ENCODE data around the gene FAM174C.

FAM174C gene

DNA sequence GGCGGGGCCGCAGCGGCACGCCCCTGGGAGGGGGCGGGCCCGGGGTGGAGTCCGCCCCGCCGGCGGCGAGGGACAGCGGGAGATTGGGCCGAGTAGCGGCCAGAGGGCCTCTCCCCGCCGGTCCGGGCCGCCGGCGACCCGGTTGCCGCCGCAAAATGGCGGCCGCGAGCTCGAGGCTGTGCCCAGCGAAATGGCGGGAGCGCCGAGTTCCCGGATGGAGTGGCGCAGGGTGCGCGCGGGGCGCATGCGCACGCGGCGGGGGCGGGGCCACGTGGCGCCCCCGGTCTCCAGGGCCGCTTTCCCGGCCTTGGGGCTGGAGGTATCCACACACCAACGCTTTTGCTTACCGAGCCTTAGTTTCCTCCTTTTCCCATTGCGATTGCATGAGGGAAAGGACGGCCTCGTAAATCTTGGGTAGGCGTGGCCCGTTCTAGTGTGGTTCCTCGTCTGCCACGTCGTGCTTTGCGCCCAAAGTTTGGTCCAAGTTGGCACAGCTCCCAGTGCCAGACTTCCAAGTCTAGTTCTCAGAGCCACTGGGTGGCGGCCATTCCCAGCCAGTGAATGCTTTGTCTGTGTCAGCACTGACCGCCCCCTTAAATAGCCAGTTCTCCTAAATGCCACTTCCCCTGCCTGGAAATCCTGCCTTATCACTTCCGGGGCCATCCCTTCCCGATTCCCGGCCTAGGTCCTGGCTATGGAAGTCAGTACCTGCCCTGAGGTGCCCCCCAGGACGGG, 5.7 kb upstream of the FAM174C start (continued):
- TF ChIP-seq, protein P1, sequence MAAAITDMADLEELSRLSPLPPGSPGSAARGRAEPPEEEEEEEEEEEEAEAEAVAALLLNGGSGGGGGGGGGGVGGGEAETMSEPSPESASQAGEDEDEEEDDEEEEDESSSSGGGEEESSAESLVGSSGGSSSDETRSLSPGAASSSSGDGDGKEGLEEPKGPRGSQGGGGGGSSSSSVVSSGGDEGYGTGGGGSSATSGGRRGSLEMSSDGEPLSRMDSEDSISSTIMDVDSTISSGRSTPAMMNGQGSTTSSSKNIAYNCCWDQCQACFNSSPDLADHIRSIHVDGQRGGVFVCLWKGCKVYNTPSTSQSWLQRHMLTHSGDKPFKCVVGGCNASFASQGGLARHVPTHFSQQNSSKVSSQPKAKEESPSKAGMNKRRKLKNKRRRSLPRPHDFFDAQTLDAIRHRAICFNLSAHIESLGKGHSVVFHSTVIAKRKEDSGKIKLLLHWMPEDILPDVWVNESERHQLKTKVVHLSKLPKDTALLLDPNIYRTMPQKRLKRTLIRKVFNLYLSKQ (tag by site-specific recombination; IDR thresholded peaks at IDR 0.05; ENCODE audit: borderline replicate concordance): no peak
- peak; percentile 49; the same call in 1 of the 2 replicates for TF ChIP-seq ZNF639 (tag by site-specific recombination; IDR thresholded peaks at IDR 0.05)
- TF ChIP-seq ZNF768 (tag by site-specific recombination; IDR thresholded peaks at IDR 0.05): no peak
- TF ChIP-seq, protein P2, sequence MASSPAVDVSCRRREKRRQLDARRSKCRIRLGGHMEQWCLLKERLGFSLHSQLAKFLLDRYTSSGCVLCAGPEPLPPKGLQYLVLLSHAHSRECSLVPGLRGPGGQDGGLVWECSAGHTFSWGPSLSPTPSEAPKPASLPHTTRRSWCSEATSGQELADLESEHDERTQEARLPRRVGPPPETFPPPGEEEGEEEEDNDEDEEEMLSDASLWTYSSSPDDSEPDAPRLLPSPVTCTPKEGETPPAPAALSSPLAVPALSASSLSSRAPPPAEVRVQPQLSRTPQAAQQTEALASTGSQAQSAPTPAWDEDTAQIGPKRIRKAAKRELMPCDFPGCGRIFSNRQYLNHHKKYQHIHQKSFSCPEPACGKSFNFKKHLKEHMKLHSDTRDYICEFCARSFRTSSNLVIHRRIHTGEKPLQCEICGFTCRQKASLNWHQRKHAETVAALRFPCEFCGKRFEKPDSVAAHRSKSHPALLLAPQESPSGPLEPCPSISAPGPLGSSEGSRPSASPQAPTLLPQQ (tag by site-specific recombination; IDR thresholded peaks at IDR 0.05): peak; percentile 55; the same call in 1 of the 2 replicates
- no peak for TF ChIP-seq TCF7L2 (IDR thresholded peaks at IDR 0.05; ENCODE audit: borderline replicate concordance, low read depth, low read length)
- TF ChIP-seq REST (tag by site-specific recombination; IDR thresholded peaks at IDR 0.05): no peak
- TF ChIP-seq, protein P3, sequence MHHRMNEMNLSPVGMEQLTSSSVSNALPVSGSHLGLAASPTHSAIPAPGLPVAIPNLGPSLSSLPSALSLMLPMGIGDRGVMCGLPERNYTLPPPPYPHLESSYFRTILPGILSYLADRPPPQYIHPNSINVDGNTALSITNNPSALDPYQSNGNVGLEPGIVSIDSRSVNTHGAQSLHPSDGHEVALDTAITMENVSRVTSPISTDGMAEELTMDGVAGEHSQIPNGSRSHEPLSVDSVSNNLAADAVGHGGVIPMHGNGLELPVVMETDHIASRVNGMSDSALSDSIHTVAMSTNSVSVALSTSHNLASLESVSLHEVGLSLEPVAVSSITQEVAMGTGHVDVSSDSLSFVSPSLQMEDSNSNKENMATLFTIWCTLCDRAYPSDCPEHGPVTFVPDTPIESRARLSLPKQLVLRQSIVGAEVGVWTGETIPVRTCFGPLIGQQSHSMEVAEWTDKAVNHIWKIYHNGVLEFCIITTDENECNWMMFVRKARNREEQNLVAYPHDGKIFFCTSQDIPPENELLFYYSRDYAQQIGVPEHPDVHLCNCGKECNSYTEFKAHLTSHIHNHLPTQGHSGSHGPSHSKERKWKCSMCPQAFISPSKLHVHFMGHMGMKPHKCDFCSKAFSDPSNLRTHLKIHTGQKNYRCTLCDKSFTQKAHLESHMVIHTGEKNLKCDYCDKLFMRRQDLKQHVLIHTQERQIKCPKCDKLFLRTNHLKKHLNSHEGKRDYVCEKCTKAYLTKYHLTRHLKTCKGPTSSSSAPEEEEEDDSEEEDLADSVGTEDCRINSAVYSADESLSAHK (tag by site-specific recombination; IDR thresholded peaks at IDR 0.05): 0 out of 2 replicates have a peak, but pooled peaks have one; percentile 9
- TF ChIP-seq MYNN (tag by site-specific recombination; IDR thresholded peaks at IDR 0.05; ENCODE audit: borderline replicate concordance): no peak
- TF ChIP-seq ELK4 (IDR thresholded peaks at IDR 0.05; ENCODE audit: borderline replicate concordance, low read depth, low read length): no peak
- no peak for TF ChIP-seq ZNF501 (tag by site-specific recombination; IDR thresholded peaks at IDR 0.05)
- TF ChIP-seq ZIC2 (tag by site-specific recombination; IDR thresholded peaks at IDR 0.05): no peak
- TF ChIP-seq ZNF311 (tag by site-specific recombination; IDR thresholded peaks at IDR 0.05; ENCODE audit: borderline replicate concordance): no peak
- peak; percentile 59 for TF ChIP-seq ZNF341 (tag by site-specific recombination; IDR thresholded peaks at IDR 0.05; ENCODE audit: low read depth)
- TF ChIP-seq ZNF280C (tag by site-specific recombination; IDR thresholded peaks at IDR 0.05): no peak
- TF ChIP-seq MEIS1 (CRISPR knock-in tag; IDR thresholded peaks at IDR 0.05; ENCODE audit: borderline replicate concordance): no peak
- no peak for TF ChIP-seq ZNF26 (tag by site-specific recombination; IDR thresholded peaks at IDR 0.05)
- TF ChIP-seq ZNF292 (tag by site-specific recombination; IDR thresholded peaks at IDR 0.05; ENCODE audit: borderline replicate concordance, low read depth): no peak
- peak; percentile 37; the same call in 1 of the 2 replicates for TF ChIP-seq ZNF394 (tag by site-specific recombination; IDR thresholded peaks at IDR 0.05; ENCODE audit: borderline replicate concordance)
- no peak for TF ChIP-seq ZNF202 (tag by site-specific recombination; IDR thresholded peaks at IDR 0.05; ENCODE audit: borderline replicate concordance)
- TF ChIP-seq MZF1 (tag by site-specific recombination; IDR thresholded peaks at IDR 0.05; ENCODE audit: borderline replicate concordance): no peak
- no peak for TF ChIP-seq ZNF571 (tag by site-specific recombination; IDR thresholded peaks at IDR 0.05)
- no peak for TF ChIP-seq ZNF132 (tag by site-specific recombination; IDR thresholded peaks at IDR 0.05; ENCODE audit: borderline replicate concordance)
